H9 (cell line): ENCODE data around the gene CPXCR1. TPM values are rescaled to one million over a fixed set of nuclear protein-coding genes. Genes with fewer than 3 reads are reported as not detected.
A peak's percentile ranks its signal among the peaks of the same experiment; 100 is the strongest.
"Not testable (repeated sequence)": the region's sequence is repeated elsewhere in the genome, so short reads cannot be mapped to it uniquely, and the experiment has no call there.

Experiments
- DNase-seq: peaks from one replicate; pipeline ENCODE4 v3.0.0-alpha.2; 2017
- H2AFZ ChIP-seq: one replicate; pipeline ENCODE4 v1.6.1; 2013; ENCODE audit warnings: mild to moderate bottlenecking, low read length, control low read depth, moderate library complexity
- H2AK5ac ChIP-seq: 2 replicates; pipeline ENCODE4 v1.6.1; 2013; ENCODE audit warnings: low read length, control low read depth, mixed read lengths; ENCODE audit not compliant: insufficient read length
- H2BK120ac ChIP-seq: one replicate; pipeline ENCODE4 v1.6.1; 2013; ENCODE audit warnings: low read depth, mild to moderate bottlenecking, low read length, control low read depth, inconsistent platforms; ENCODE audit not compliant: poor library complexity, severe bottlenecking
- H2BK12ac ChIP-seq: 2 replicates; pipeline ENCODE4 v1.6.1; 2013; ENCODE audit warnings: low read length, control low read depth, mixed read lengths, low read depth; ENCODE audit not compliant: insufficient read length
- H2BK15ac ChIP-seq: 2 replicates; pipeline ENCODE4 v1.6.1; 2013; ENCODE audit warnings: low read depth, low read length, control low read depth
- H2BK20ac ChIP-seq: one replicate; pipeline ENCODE4 v1.6.1; 2013; ENCODE audit warnings: low read depth, mild to moderate bottlenecking, low read length, control low read depth, inconsistent platforms; ENCODE audit not compliant: poor library complexity, severe bottlenecking
- H2BK5ac ChIP-seq: 2 replicates; pipeline ENCODE4 v1.6.1; 2013; ENCODE audit warnings: low read length, control low read depth, mixed read lengths; ENCODE audit not compliant: insufficient read length
- H3K14ac ChIP-seq: 2 replicates; pipeline ENCODE4 v1.6.1; 2013; ENCODE audit warnings: low read length, control low read depth; ENCODE audit not compliant: insufficient read depth
- H3K18ac ChIP-seq: 2 replicates; pipeline ENCODE4 v1.6.1; 2013; ENCODE audit warnings: low read depth, mild to moderate bottlenecking, mixed read lengths, low read length, control low read depth; ENCODE audit not compliant: insufficient read length
- H3K23ac ChIP-seq: 2 replicates; pipeline ENCODE4 v1.6.1; 2013; ENCODE audit warnings: low read length, control low read depth, mixed read lengths, low read depth; ENCODE audit not compliant: insufficient read length
- H3K23me2 ChIP-seq: 2 replicates; pipeline ENCODE4 v1.6.1; 2013; ENCODE audit warnings: low read depth, mild to moderate bottlenecking, mixed read lengths, low read length, control low read depth; ENCODE audit not compliant: insufficient read length, poor library complexity, severe bottlenecking
- H3K27ac ChIP-seq: 2 replicates; pipeline ENCODE4 v1.5.1; 2013; ENCODE audit warnings: low read length, control low read depth, mixed read lengths, low read depth; ENCODE audit not compliant: insufficient read length
- H3K27me3 ChIP-seq: 2 replicates; pipeline ENCODE4 v1.6.1; 2013; ENCODE audit warnings: low read length, control low read depth, inconsistent platforms; ENCODE audit not compliant: insufficient read depth
- H3K4ac ChIP-seq: 2 replicates; pipeline ENCODE4 v1.6.1; 2013; ENCODE audit warnings: low read depth, mild to moderate bottlenecking, control low read depth, inconsistent platforms, low read length, moderate library complexity
- H3K4me1 ChIP-seq: 2 replicates; pipeline ENCODE4 v1.6.1; 2013; ENCODE audit warnings: low read length, control low read depth, inconsistent platforms; ENCODE audit not compliant: insufficient read depth
- H3K4me2 ChIP-seq: 2 replicates; pipeline ENCODE4 v1.6.1; 2013; ENCODE audit warnings: low read length, control low read depth, mixed read lengths; ENCODE audit not compliant: insufficient read length, insufficient read depth
- H3K56ac ChIP-seq: 2 replicates; pipeline ENCODE4 v1.6.1; 2013; ENCODE audit warnings: low read depth, mild to moderate bottlenecking, mixed read lengths, low read length, control low read depth; ENCODE audit not compliant: insufficient read length
- H3K79me1 ChIP-seq: 2 replicates; pipeline ENCODE4 v1.6.1; 2013; ENCODE audit warnings: low read depth, mild to moderate bottlenecking, moderate library complexity, low read length, control low read depth, inconsistent platforms; ENCODE audit not compliant: insufficient read depth, poor library complexity, severe bottlenecking
- H3K79me2 ChIP-seq: 2 replicates; pipeline ENCODE4 v1.6.1; 2013; ENCODE audit warnings: low read length, control low read depth, inconsistent platforms; ENCODE audit not compliant: insufficient read depth
- H3K9ac ChIP-seq: 2 replicates; pipeline ENCODE4 v1.6.1; 2013; ENCODE audit warnings: low read length, control low read depth, mixed read lengths; ENCODE audit not compliant: insufficient read length; ENCODE audit errors: extremely low read depth
- H3K9me3 ChIP-seq: one replicate; pipeline ENCODE4 v1.6.1; 2013; ENCODE audit warnings: low read depth, low read length, inconsistent platforms; ENCODE audit not compliant: control insufficient read depth
- H3T11ph ChIP-seq: one replicate; pipeline ENCODE4 v1.6.1; 2013; ENCODE audit warnings: mild to moderate bottlenecking, low read length, control low read depth, inconsistent platforms
- H4K20me1 ChIP-seq: one replicate; pipeline ENCODE4 v1.6.1; 2013; ENCODE audit not compliant: control insufficient read depth, insufficient read length, insufficient read depth
- H4K5ac ChIP-seq: 2 replicates; pipeline ENCODE4 v1.6.1; 2013; ENCODE audit warnings: low read depth, mild to moderate bottlenecking, mixed read lengths, low read length, control low read depth; ENCODE audit not compliant: insufficient read length
- H4K8ac ChIP-seq: replicated peaks from 2 replicates; pipeline ENCODE4 v1.6.1; 2013; ENCODE audit warnings: low read length, control low read depth, mixed read lengths, low read depth; ENCODE audit not compliant: insufficient read length
- H4K91ac ChIP-seq: 2 replicates; pipeline ENCODE4 v1.6.1; 2013; ENCODE audit warnings: low read depth, mild to moderate bottlenecking, moderate library complexity, mixed read lengths, low read length, control low read depth; ENCODE audit not compliant: insufficient read length
- H3K27ac Mint-ChIP-seq, 3 experiments: 2 replicates in 2 of 3; 3 replicates in 1 of 3; pipeline ENCODE4 v1.8.0; 2020 to 2021; ENCODE audit warnings: mixed read lengths in 3 of 3, mild to moderate bottlenecking in 1 of 3, moderate library complexity in 1 of 3
- H3K27me3 Mint-ChIP-seq: 2 replicates; pipeline ENCODE4 v1.8.0; 2021; ENCODE audit warnings: low read depth, mild to moderate bottlenecking, moderate library complexity, mixed read lengths
- H3K36me3 Mint-ChIP-seq, 3 experiments: 2 replicates in 2 of 3; 3 replicates in 1 of 3; pipeline ENCODE4 v1.8.0; 2020 to 2021; ENCODE audit warnings: low read depth in 3 of 3, mixed read lengths in 3 of 3; ENCODE audit not compliant: insufficient read depth in 1 of 3
- H3K4me1 Mint-ChIP-seq, 2 experiments: 2 replicates each; pipeline ENCODE4 v1.8.0; 2020; ENCODE audit warnings: mixed read lengths in 2 of 2
- H3K4me3 Mint-ChIP-seq, 2 experiments: 2 replicates in 1 of 2; 3 replicates in 1 of 2; pipeline ENCODE4 v1.8.0; 2020 to 2021; ENCODE audit warnings: mild to moderate bottlenecking in 2 of 2, mixed read lengths in 2 of 2, moderate library complexity in 1 of 2
- H3K9me3 Mint-ChIP-seq, 2 experiments: 2 replicates in 1 of 2; 3 replicates in 1 of 2; pipeline ENCODE4 v1.8.0; 2020; ENCODE audit warnings: mild to moderate bottlenecking in 2 of 2, mixed read lengths in 2 of 2, moderate library complexity in 1 of 2
- CTCF ChIP-seq: fragments of 200-600 bp; sonication (generic); conservative IDR thresholded peaks from 3 replicates; pipeline ENCODE4 v1.8.0; 2021; ENCODE audit warnings: antibody characterized with exemption, mild to moderate bottlenecking
- WGBS: extraction: QIAGEN DNeasy Blood & Tissue Kit; methylation state at CpG from one replicate; pipeline ENCODE4 v1.1.7; 2013; ENCODE audit warnings: missing lambda C conversion rate, low lambda C conversion rate, mixed read lengths; ENCODE audit not compliant: insufficient read length; ENCODE audit errors: extremely low coverage; 5-methylcytosine and 5-hydroxymethylcytosine counted together
- total RNA-seq: library from RNA; stranded (reverse); gene quantifications from 2 replicates; pipeline ENCODE4 v1.2.1, GENCODE V29; 2021

The CPXCR1 gene
- total RNA-seq, 1 experiment from 2014 or later = not detected

DNA sequence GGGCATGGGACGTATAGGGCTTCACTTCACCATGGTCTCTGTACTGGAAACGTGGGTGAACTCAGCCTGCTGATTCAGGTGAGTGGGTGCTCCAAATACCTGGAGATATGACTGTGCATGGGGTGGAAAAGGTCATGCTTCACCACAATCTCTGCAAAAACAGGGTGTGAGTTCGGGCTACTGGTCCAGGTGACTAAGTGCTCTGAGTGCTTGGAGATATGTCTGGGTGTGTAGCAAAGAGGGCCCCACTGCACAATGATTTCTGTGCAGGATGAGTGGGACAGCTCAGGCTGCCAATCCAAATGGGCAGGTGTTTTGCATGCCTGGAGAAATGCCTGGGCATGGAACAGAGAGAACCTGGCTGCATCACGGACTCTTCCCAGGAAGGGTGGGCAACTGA is 11.2 kb upstream of the CPXCR1 start:
- Histone ChIP-seq H3K9me3 (no peaks in the 10 kb centered on the region), H3K4me1 (peaks cover 3% of the 10 kb centered on the region; the same call in 1 of the 2 replicates), H2BK5ac (no peak overlapping the region), H2BK120ac (no peak overlapping the region), H3K14ac (no peak overlapping the region), H2BK20ac (no peak overlapping the region), H3K56ac (no peak overlapping the region), H2BK12ac (no peak overlapping the region), H3K4me2 (no peak overlapping the region), H3T11ph (no peak overlapping the region), H4K91ac (no peak overlapping the region), H4K20me1 (no peaks in the 10 kb centered on the region), H3K4ac (no peak overlapping the region), H3K23me2 (no peaks in the 10 kb centered on the region), H2AFZ (no peak overlapping the region), H3K27me3 (no peaks in the 10 kb centered on the region), H4K8ac (no peak overlapping the region), H3K27ac (no peak overlapping the region), H3K79me1 (no peaks in the 10 kb centered on the region), H3K18ac (no peak overlapping the region), H3K23ac (no peak overlapping the region), H2BK15ac (no peak overlapping the region), H4K5ac (no peak overlapping the region), H3K79me2 (no peaks in the 10 kb centered on the region), H3K9ac (no peak overlapping the region), H2AK5ac (no peak overlapping the region)
- H3K4me1 Mint-ChIP-seq = peaks cover 0 to 11% of the 10 kb centered on the region in 2 experiments; a peak in 2 of 4 replicates
- no peaks in the 10 kb centered on the region; the same call in 1 of the 2 replicates for H3K27me3 Mint-ChIP-seq
- DNase-seq = no peak
- no peak overlapping the region for H3K4me3 Mint-ChIP-seq
- peaks cover 0 to 5% (median 4%) of the 10 kb centered on the region in 3 experiments; a peak in 3 of 7 replicates for H3K36me3 Mint-ChIP-seq
- H3K9me3 Mint-ChIP-seq = peaks cover 0 to 5% of the 10 kb centered on the region in 2 experiments; a peak in 1 of 5 replicates
- TF ChIP-seq CTCF = no peak
- no CpG with 5 or more reads among the region's 4 CpGs for WGBS
- peak overlapping the region in 1 of 3 experiments; percentile 65; a peak in 1 of 7 replicates for H3K27ac Mint-ChIP-seq

GRCh38 chrX:88746215-88746614 is 810 bp upstream of the CPXCR1 start:
- H2BK12ac ChIP-seq, H4K8ac ChIP-seq, H3K79me2 ChIP-seq, H3K27me3 ChIP-seq, H3K4me1 ChIP-seq, H3K23ac ChIP-seq, H2BK15ac ChIP-seq, H3K4me3 Mint-ChIP-seq, H3K79me1 ChIP-seq, H3K27ac Mint-ChIP-seq, H3K4me2 ChIP-seq, H3K18ac ChIP-seq, H3K9ac ChIP-seq, H3K4ac ChIP-seq, H4K91ac ChIP-seq, H3K27ac ChIP-seq, DNase-seq, H2AK5ac ChIP-seq, H2BK5ac ChIP-seq, H3T11ph ChIP-seq, H4K20me1 ChIP-seq, H3K23me2 ChIP-seq, H2BK120ac ChIP-seq, H3K14ac ChIP-seq, H2BK20ac ChIP-seq, H3K27me3 Mint-ChIP-seq, H3K9me3 ChIP-seq, H4K5ac ChIP-seq, H3K4me1 Mint-ChIP-seq, H3K56ac ChIP-seq, H2AFZ ChIP-seq: not testable (repeated sequence)
- peaks cover 12 to 16% of the 10 kb centered on the region in 2 experiments for H3K9me3 Mint-ChIP-seq
- H3K36me3 Mint-ChIP-seq = peaks cover 2 to 30% (median 7%) of the 10 kb centered on the region in 3 experiments
- no CpG with 5 or more reads among the region's 11 CpGs for WGBS
